ENCODE results near the gene PCBP4. TPM values are rescaled to one million over a fixed set of nuclear protein-coding genes. Genes with fewer than 3 reads are reported as not detected.

Gene PCBP4
- total RNA-seq, 1 donor from 2014 or later, result 11.5 TPM

Other genes starting within 250 kb of the PCBP4 start
- not detected for gene IQCF6, start 188.2 kb downstream of the PCBP4 start, total RNA-seq
- gene IQCF2, start 105.8 kb downstream of the PCBP4 start, total RNA-seq, result not detected
- not detected for gene IQCF5, start 91.9 kb downstream of the PCBP4 start, total RNA-seq
- gene IQCF1, start 64.1 kb downstream of the PCBP4 start, total RNA-seq, result not detected
- 18.6 TPM for gene RRP9, start 25.6 kb downstream of the PCBP4 start, total RNA-seq
- gene PARP3, start 25.1 kb downstream of the PCBP4 start, total RNA-seq, result 5.7 TPM
- gene GPR62, start 12.1 kb downstream of the PCBP4 start, total RNA-seq, result not detected
- 39.6 TPM for gene ABHD14B, start 6.6 kb upstream of the PCBP4 start, total RNA-seq
- 4.5 TPM for gene ABHD14A, start 7.6 kb upstream of the PCBP4 start, total RNA-seq
- gene ACY1, start 16.1 kb upstream of the PCBP4 start, total RNA-seq, result 27.4 TPM
- gene RPL29, start 28.4 kb upstream of the PCBP4 start, total RNA-seq, result 1,513 TPM
- gene DUSP7, start 89.1 kb upstream of the PCBP4 start, total RNA-seq, result 62.6 TPM
- 8.4 TPM for gene POC1A, start 187.0 kb upstream of the PCBP4 start, total RNA-seq
- gene ALAS1, start 230.7 kb upstream of the PCBP4 start, total RNA-seq, result 45.2 TPM